ENCODE measurements around the gene TTC39C. TPM values are rescaled to one million over a fixed set of nuclear protein-coding genes. Genes with fewer than 3 reads are reported as not detected.

The TTC39C gene
- polyA plus RNA-seq, 3 donors = 4.3 to 29.5 (median 8.3) TPM

- no peak for TF ChIP-seq CTCF (IDR thresholded peaks at IDR 0.05)
- Histone ChIP-seq H3K27me3 (ENCODE audit: control insufficient read depth in 2 of 2, insufficient read depth in 2 of 2, low read length in 2 of 2) (no peaks in the 10 kb centered on the region), H3K4me2 (replicated peaks; ENCODE audit: extremely low read depth, low read length, poor library complexity, severe bottlenecking) (no peak overlapping the region), H3K27ac (ENCODE audit: low read depth in 1 of 2, low read length in 2 of 2) (no peak overlapping the region), H3K9me3 (replicated peaks in 1 of 2; ENCODE audit: control insufficient read depth in 1 of 2, insufficient read depth in 1 of 2, low read length in 2 of 2) (no peaks in the 10 kb centered on the region), H2AFZ (ENCODE audit: insufficient read depth, low read depth, low read length, poor library complexity, severe bottlenecking) (no peak overlapping the region), H3K36me3 (replicated peaks in 1 of 2; ENCODE audit: control insufficient read depth in 1 of 2, insufficient read depth in 2 of 2, low read length in 2 of 2) (peaks cover 21 to 70% of the 10 kb centered on the region in 2 donors), H4K20me1 (ENCODE audit: insufficient read depth, low read length) (no peaks in the 10 kb centered on the region), H3K4me3 (replicated peaks in 1 of 3; ENCODE audit: low read depth in 2 of 3, low read length in 3 of 3) (no peak overlapping the region), H3K4me1 (ENCODE audit: control insufficient read depth in 1 of 2, insufficient read depth in 2 of 2, low read length in 2 of 2) (peaks cover 5 to 6% of the 10 kb centered on the region in 2 donors), H3K9ac (ENCODE audit: insufficient read depth, low read length, poor library complexity, severe bottlenecking) (no peak overlapping the region), H3K79me2 (ENCODE audit: insufficient read depth, low read length) (no peaks in the 10 kb centered on the region)
- intact Hi-C loops (cut with micrococcal nuclease) = loop anchor here in 1 of 2 donors (10.0 kb wide), 1 partner anchor 97 kb away; the partner anchor contains the start of gene TTC39C
- 100% methylated on average over 1 of the region's 2 CpGs for WGBS (ENCODE audit: insufficient coverage)
- Mint-ChIP-seq H3K27me3 (ENCODE audit: low read depth in 3 of 3) (no peaks in the 10 kb centered on the region), H3K36me3 (peaks cover 50 to 58% of the 10 kb centered on the region in 2 donors), H3K4me1 (peaks cover 9% of the 10 kb centered on the region), H3K27ac (no peak overlapping the region), H3K9me3 (peaks cover 0 to 2% (median 0%) of the 10 kb centered on the region in 7 donors), H3K4me3 (no peak overlapping the region)
- DNase-seq = no peak
These were observed 97.4 kb downstream of the TTC39C start for GRCh38 chr18:24111936-24112335.

GRCh38 chr18:24112464-24112863 is 97.9 kb downstream of the TTC39C start:
- WGBS (ENCODE audit: insufficient coverage) = 100% methylated on average over 4 of the region's 4 CpGs
- Mint-ChIP-seq H3K9me3 (peaks cover 0 to 2% (median 0%) of the 10 kb centered on the region in 7 donors), H3K4me1 (peaks cover 9% of the 10 kb centered on the region), H3K27ac (no peak overlapping the region), H3K4me3 (no peak overlapping the region), H3K36me3 (peaks cover 48 to 58% of the 10 kb centered on the region in 2 donors), H3K27me3 (ENCODE audit: low read depth in 3 of 3) (no peaks in the 10 kb centered on the region)
- Histone ChIP-seq H3K27me3 (ENCODE audit: control insufficient read depth in 2 of 2, insufficient read depth in 2 of 2, low read length in 2 of 2) (no peaks in the 10 kb centered on the region), H3K4me3 (replicated peaks in 1 of 3; ENCODE audit: low read depth in 2 of 3, low read length in 3 of 3) (no peak overlapping the region), H3K4me1 (ENCODE audit: control insufficient read depth in 1 of 2, insufficient read depth in 2 of 2, low read length in 2 of 2) (peaks cover 5 to 6% of the 10 kb centered on the region in 2 donors), H3K27ac (ENCODE audit: low read depth in 1 of 2, low read length in 2 of 2) (no peak overlapping the region), H3K4me2 (replicated peaks; ENCODE audit: extremely low read depth, low read length, poor library complexity, severe bottlenecking) (no peak overlapping the region), H3K36me3 (replicated peaks in 1 of 2; ENCODE audit: control insufficient read depth in 1 of 2, insufficient read depth in 2 of 2, low read length in 2 of 2) (peaks cover 21 to 69% of the 10 kb centered on the region in 2 donors), H3K9me3 (replicated peaks in 1 of 2; ENCODE audit: control insufficient read depth in 1 of 2, insufficient read depth in 1 of 2, low read length in 2 of 2) (no peaks in the 10 kb centered on the region), H3K9ac (ENCODE audit: insufficient read depth, low read length, poor library complexity, severe bottlenecking) (no peak overlapping the region), H2AFZ (ENCODE audit: insufficient read depth, low read depth, low read length, poor library complexity, severe bottlenecking) (no peak overlapping the region), H4K20me1 (ENCODE audit: insufficient read depth, low read length) (no peaks in the 10 kb centered on the region), H3K79me2 (ENCODE audit: insufficient read depth, low read length) (no peaks in the 10 kb centered on the region)
- no peak for DNase-seq
- TF ChIP-seq CTCF (IDR thresholded peaks at IDR 0.05) = no peak
- intact Hi-C loops (cut with micrococcal nuclease) = loop anchor here in 1 of 2 donors (10.0 kb wide), 1 partner anchor 98 kb away; the partner anchor contains the start of gene TTC39C

Data from CD14-positive monocyte (primary cell).